A673 (cell line): ENCODE results near the gene TMEM215.

ENCODE experiments used
- CTCF ChIP-seq: fragments of 300-800, 200-600 bp; sonication (generic); conservative IDR thresholded peaks from 2 replicates; pipeline ENCODE4 v1.5.1; 2017; ENCODE audit warnings: low read depth, mild to moderate bottlenecking, antibody characterized with exemption, low read length, moderate library complexity, mixed read lengths
- EZH2 ChIP-seq: fragments of 200-600 bp; sonication (generic); IDR thresholded peaks from 2 replicates; pipeline ENCODE4 v1.6.1; 2017; ENCODE audit warnings: borderline replicate concordance, low read depth, mild to moderate bottlenecking, mixed read lengths, antibody characterized with exemption, low read length; ENCODE audit not compliant: poor library complexity, severe bottlenecking

- TF ChIP-seq CTCF (no peak), EZH2 (no peak)
These were observed 44.7 kb upstream of the TMEM215 start for GRCh38 chr9:32738501-32739172.
